ENCODE data around the gene MEIS2.

DNA sequence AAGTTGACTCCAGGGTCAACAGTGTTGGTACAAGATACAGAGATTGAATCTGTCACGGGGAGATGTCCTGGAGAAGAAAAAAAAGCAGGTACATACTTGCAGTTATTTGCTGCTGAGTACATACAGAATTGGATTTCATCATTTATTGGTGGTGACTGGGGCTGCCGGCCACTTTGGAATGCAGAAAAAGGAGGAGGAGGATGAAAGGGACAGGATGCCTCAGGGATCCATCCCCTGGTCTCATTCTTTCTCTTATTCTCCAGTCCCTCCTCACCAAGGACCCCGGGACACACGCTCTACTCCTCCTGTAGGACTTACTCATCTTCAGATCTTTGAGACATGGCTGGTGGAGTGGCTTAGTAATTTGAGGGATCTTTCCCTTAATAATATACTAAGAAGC is 30.0 kb upstream of the MEIS2 start:
- TF ChIP-seq EP300 (IDR thresholded peaks at IDR 0.05) (no peak), POLR2A (IDR thresholded peaks at IDR 0.05) (no peak)
- TF ChIP-seq, protein P1, sequence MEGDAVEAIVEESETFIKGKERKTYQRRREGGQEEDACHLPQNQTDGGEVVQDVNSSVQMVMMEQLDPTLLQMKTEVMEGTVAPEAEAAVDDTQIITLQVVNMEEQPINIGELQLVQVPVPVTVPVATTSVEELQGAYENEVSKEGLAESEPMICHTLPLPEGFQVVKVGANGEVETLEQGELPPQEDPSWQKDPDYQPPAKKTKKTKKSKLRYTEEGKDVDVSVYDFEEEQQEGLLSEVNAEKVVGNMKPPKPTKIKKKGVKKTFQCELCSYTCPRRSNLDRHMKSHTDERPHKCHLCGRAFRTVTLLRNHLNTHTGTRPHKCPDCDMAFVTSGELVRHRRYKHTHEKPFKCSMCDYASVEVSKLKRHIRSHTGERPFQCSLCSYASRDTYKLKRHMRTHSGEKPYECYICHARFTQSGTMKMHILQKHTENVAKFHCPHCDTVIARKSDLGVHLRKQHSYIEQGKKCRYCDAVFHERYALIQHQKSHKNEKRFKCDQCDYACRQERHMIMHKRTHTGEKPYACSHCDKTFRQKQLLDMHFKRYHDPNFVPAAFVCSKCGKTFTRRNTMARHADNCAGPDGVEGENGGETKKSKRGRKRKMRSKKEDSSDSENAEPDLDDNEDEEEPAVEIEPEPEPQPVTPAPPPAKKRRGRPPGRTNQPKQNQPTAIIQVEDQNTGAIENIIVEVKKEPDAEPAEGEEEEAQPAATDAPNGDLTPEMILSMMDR (IDR thresholded peaks at IDR 0.05) = no peak
